HG03060 (cell line): ENCODE measurements around the gene FIGNL2.
"Not testable (repeated sequence)": the region's sequence is repeated elsewhere in the genome, so short reads cannot be mapped to it uniquely, and the experiment has no call there.

Experiments
- ATAC-seq: cut with Tn5 transposase; IDR thresholded peaks from one replicate; pipeline ENCODE4 v1.9.1; 2021; ENCODE audit warnings: low read depth, moderate number of reproducible peaks; ENCODE audit not compliant: unreplicated experiment

FIGNL2 gene

GRCh38 chr12:51848326-51848727 is at the start of gene FIGNL2:
FIGNL2 (minus strand) TSS chr12:51848718; CDS start chr12:51822413, 26,305 bp downstream.
- no peak for ATAC-seq

- no peak for ATAC-seq
Measured at GRCh38 chr12:51897181-51897580, 48.7 kb upstream of the FIGNL2 start.

- no peak for ATAC-seq
Measured at GRCh38 chr12:51896236-51896635, 47.7 kb upstream of the FIGNL2 start.

GRCh38 chr12:51895378-51896135 is 47.0 kb upstream of the FIGNL2 start:
- ATAC-seq, result no peak

GRCh38 chr12:51893786-51894185 is 45.3 kb upstream of the FIGNL2 start:
- ATAC-seq, result no peak

- ATAC-seq, result no peak
Measured at GRCh38 chr12:51891843-51892242, 43.3 kb upstream of the FIGNL2 start.

GRCh38 chr12:51890511-51891171 is 42.1 kb upstream of the FIGNL2 start:
- no peak for ATAC-seq

- no peak for ATAC-seq
Measured at GRCh38 chr12:51890133-51890464, 41.6 kb upstream of the FIGNL2 start.

GRCh38 chr12:51889216-51890132 is 41.0 kb upstream of the FIGNL2 start:
- ATAC-seq, result no peak

- no peak for ATAC-seq
Measured at GRCh38 chr12:51888316-51889215, 40.0 kb upstream of the FIGNL2 start.

- ATAC-seq, result no peak
Measured at GRCh38 chr12:51887476-51888315, 39.2 kb upstream of the FIGNL2 start, which contains the start of gene ANKRD33. ANKRD33 (plus strand) TSS chr12:51888103; CDS start chr12:51888187, 84 bp downstream.

- ATAC-seq, result no peak
Measured at GRCh38 chr12:51886021-51886710, 37.6 kb upstream of the FIGNL2 start.

GRCh38 chr12:51885294-51886020 is 36.9 kb upstream of the FIGNL2 start:
- ATAC-seq, result not testable (repeated sequence)

GRCh38 chr12:51884676-51885229 is 36.2 kb upstream of the FIGNL2 start:
- ATAC-seq, result no peak

GRCh38 chr12:51883998-51884675 is 35.6 kb upstream of the FIGNL2 start:
- ATAC-seq, result no peak

GRCh38 chr12:51883295-51883694 is 34.8 kb upstream of the FIGNL2 start:
- no peak for ATAC-seq

GRCh38 chr12:51879102-51879501 is 30.6 kb upstream of the FIGNL2 start:
- no peak for ATAC-seq
